IMR-90 (cell line): Measurements from ENCODE around the gene CDH22. TPM values are rescaled to one million over a fixed set of nuclear protein-coding genes. Genes with fewer than 3 reads are reported as not detected.

Experiments used
- ATAC-seq: fragments of 200-7000 bp; cut with Tn5 transposase; 2 replicates; pipeline ENCODE4 v1.9.1; 2020; ENCODE audit warnings: low read depth, mild to moderate bottlenecking, moderate library complexity
- Bru-seq: library from RNA; stranded (reverse); fragments of 400-500 nt; gene quantifications from one replicate; lab custom pipeline; 2021; lab: Mats Ljungman, UMichigan
- BruChase-seq, 2 experiments: library from RNA; stranded (reverse); fragments of 400-500 nt; gene quantifications; one replicate each; lab custom pipeline; 2021; lab: Mats Ljungman, UMichigan
- BruUV-seq: library from RNA; stranded (reverse); fragments of 400-500 nt; replicated peaks from 2 replicates; lab custom pipeline; 2021; lab: Mats Ljungman, UMichigan
- CTCF ChIA-PET: fragments of 300-600 bp; formaldehyde crosslinking; extraction: SDS; loops from one replicate; lab custom pipeline; 2021; ENCODE audit warnings: antibody characterized with exemption; lab: Yijun Ruan, JAX
- POLR2A ChIA-PET: fragments of 300-600 bp; sonication (Branson Sonifier 250); formaldehyde crosslinking; loops from one replicate; lab custom pipeline; 2022; ENCODE audit warnings: antibody characterized with exemption; ENCODE audit not compliant: unreplicated experiment; lab: Charles Lee
- DNase-seq: peaks from one replicate; pipeline ENCODE4 v3.0.0; 2013
- H2AFZ ChIP-seq: replicated peaks from 2 replicates; pipeline ENCODE3; 2013; ENCODE audit warnings: low read length, mild to moderate bottlenecking; ENCODE audit not compliant: poor library complexity
- H2AK5ac ChIP-seq: 2 replicates; pipeline ENCODE4 v1.6.1; 2013; ENCODE audit warnings: low read depth, low read length, inconsistent platforms
- H2AK9ac ChIP-seq: replicated peaks from 2 replicates; pipeline ENCODE3; 2013; ENCODE audit warnings: mild to moderate bottlenecking, low read depth, low read length, moderate library complexity; ENCODE audit not compliant: poor library complexity
- H2BK120ac ChIP-seq: 2 replicates; pipeline ENCODE4 v1.6.1; 2013; ENCODE audit warnings: low read depth, low read length, inconsistent platforms
- H2BK15ac ChIP-seq: 3 replicates; pipeline ENCODE4 v1.6.1; 2013; ENCODE audit warnings: low read depth, low read length, inconsistent platforms
- H2BK20ac ChIP-seq: 2 replicates; pipeline ENCODE4 v1.6.1; 2013; ENCODE audit warnings: low read depth, mild to moderate bottlenecking, inconsistent platforms, low read length, moderate library complexity
- H2BK5ac ChIP-seq: 2 replicates; pipeline ENCODE4 v1.6.1; 2013; ENCODE audit warnings: mild to moderate bottlenecking, low read depth, low read length, inconsistent platforms; ENCODE audit not compliant: poor library complexity, severe bottlenecking
- H3K14ac ChIP-seq: replicated peaks from 2 replicates; pipeline ENCODE4 v1.6.1; 2013; ENCODE audit warnings: low read depth, low read length, inconsistent platforms
- H3K18ac ChIP-seq: 2 replicates; pipeline ENCODE4 v1.6.1; 2013; ENCODE audit warnings: low read depth, low read length, control low read depth
- H3K23ac ChIP-seq: 2 replicates; pipeline ENCODE4 v1.6.1; 2013; ENCODE audit warnings: low read depth, low read length, inconsistent platforms
- H3K27ac ChIP-seq: 2 replicates; pipeline ENCODE4 v1.5.1; 2013; ENCODE audit warnings: mild to moderate bottlenecking, control low read depth, low read length; ENCODE audit not compliant: insufficient read depth
- H3K27me3 ChIP-seq: 2 replicates; pipeline ENCODE4 v1.6.1; 2013; ENCODE audit warnings: low read length; ENCODE audit not compliant: control insufficient read depth, insufficient read depth
- H3K36me3 ChIP-seq: 2 replicates; pipeline ENCODE4 v1.6.1; 2013; ENCODE audit warnings: low read length, mixed read lengths; ENCODE audit not compliant: control insufficient read depth, insufficient read depth
- H3K4ac ChIP-seq: 2 replicates; pipeline ENCODE4 v1.6.1; 2013; ENCODE audit warnings: low read depth, low read length, inconsistent platforms
- H3K4me1 ChIP-seq: 2 replicates; pipeline ENCODE4 v1.6.1; 2013; ENCODE audit warnings: low read length, mixed read lengths; ENCODE audit not compliant: control insufficient read depth, insufficient read depth
- H3K4me2 ChIP-seq: 2 replicates; pipeline ENCODE4 v1.6.1; 2013; ENCODE audit warnings: low read depth, mild to moderate bottlenecking, control low read depth, low read length, moderate library complexity
- H3K4me3 ChIP-seq: 2 replicates; pipeline ENCODE4 v1.5.1; 2013; ENCODE audit warnings: low read depth, mild to moderate bottlenecking, control low read depth, low read length, moderate library complexity; ENCODE audit not compliant: insufficient read depth
- H3K56ac ChIP-seq: 2 replicates; pipeline ENCODE4 v1.6.1; 2013; ENCODE audit warnings: low read length, inconsistent platforms; ENCODE audit not compliant: insufficient read depth; ENCODE audit errors: extremely low read depth
- H3K79me1 ChIP-seq, 2 experiments: 2 replicates each; pipeline ENCODE4 v1.6.1; 2013; ENCODE audit warnings: low read length in 2 of 2, inconsistent platforms in 1 of 2, low read depth in 1 of 2
- H3K9ac ChIP-seq: 2 replicates; pipeline ENCODE4 v1.6.1; 2013; ENCODE audit warnings: low read depth, low read length, control low read depth
- H3K9me1 ChIP-seq: 2 replicates; pipeline ENCODE4 v1.6.1; 2013; ENCODE audit warnings: low read length, inconsistent platforms; ENCODE audit not compliant: insufficient read depth
- H3K9me3 ChIP-seq: 2 replicates; pipeline ENCODE4 v1.6.1; 2013; ENCODE audit warnings: low read length; ENCODE audit not compliant: control insufficient read depth, insufficient read depth
- H4K20me1 ChIP-seq: 2 replicates; pipeline ENCODE4 v1.6.1; 2013; ENCODE audit warnings: low read length, inconsistent platforms; ENCODE audit not compliant: insufficient read depth
- H4K5ac ChIP-seq: 2 replicates; pipeline ENCODE4 v1.6.1; 2013; ENCODE audit warnings: mild to moderate bottlenecking, low read depth, low read length, control low read depth
- H4K8ac ChIP-seq, 2 experiments: 2 replicates each; pipeline ENCODE4 v1.6.1; 2013; ENCODE audit warnings: low read depth in 2 of 2, low read length in 2 of 2, control low read depth in 1 of 2, inconsistent platforms in 1 of 2
- H4K91ac ChIP-seq: 2 replicates; pipeline ENCODE4 v1.6.1; 2013; ENCODE audit warnings: low read depth, low read length, inconsistent platforms; ENCODE audit not compliant: insufficient read depth
- CTCF ChIP-seq: conservative IDR thresholded peaks from 2 replicates; pipeline ENCODE4 v1.5.1; 2012; ENCODE audit warnings: mild to moderate bottlenecking, low read depth, low read length, improper control_type of control experiment
- RCOR1 ChIP-seq: IDR thresholded peaks from 2 replicates; pipeline ENCODE4 v1.6.1; 2012; ENCODE audit warnings: mild to moderate bottlenecking, low read length, improper control_type of control experiment; ENCODE audit not compliant: insufficient replicate concordance
- WGBS, 2 experiments: methylation state at CpG; one replicate each; pipeline versions ENCODE4 v1.1.5 to v1.1.7; 2013; ENCODE audit warnings: missing lambda C conversion rate in 2 of 2; ENCODE audit not compliant: insufficient read length in 1 of 2; ENCODE audit errors: extremely low coverage in 2 of 2; 5-methylcytosine and 5-hydroxymethylcytosine counted together
- dilution Hi-C: fragments of 300-500 bp; cut with HindIII; formaldehyde crosslinking; loops from one replicate; pipeline ENCODE4 v1.14.3; 2018; ENCODE audit warnings: low sequenced_read_pairs; ENCODE audit not compliant: unreplicated experiment
- in situ Hi-C: fragments of 300-500 bp; cut with MboI; formaldehyde crosslinking; loops from 3 replicates; pipeline ENCODE4 v1.14.3; 2019; ENCODE audit warnings: low sequenced_read_pairs, inconsistent platforms, mixed read lengths
- intact Hi-C: fragments of 100-400 bp; cut with micrococcal nuclease; formaldehyde crosslinking; loops from 2 replicates; pipeline ENCODE4 v1.10.0; 2022
- long read RNA-seq: library from polyadenylated mRNA; unstranded; transcript quantifications from one replicate; pipeline ENCODE4 v2.0.0, GENCODE V29; 2021; ENCODE audit not compliant: unreplicated experiment
- polyA plus RNA-seq, 3 experiments: library from polyadenylated mRNA; depleted of rRNA; stranded (reverse); fragments of >200 nt; gene quantifications; 2 replicates each; pipeline ENCODE4 v1.2.3, GENCODE V29; 2012; ENCODE audit warnings: low replicate concordance in 1 of 3
- total RNA-seq: library from RNA; depleted of rRNA; stranded (reverse); fragments of >200 nt; gene quantifications from 2 replicates; pipeline ENCODE4 v1.2.3, GENCODE V29; 2012; rRNA removed

Gene CDH22, protein sequence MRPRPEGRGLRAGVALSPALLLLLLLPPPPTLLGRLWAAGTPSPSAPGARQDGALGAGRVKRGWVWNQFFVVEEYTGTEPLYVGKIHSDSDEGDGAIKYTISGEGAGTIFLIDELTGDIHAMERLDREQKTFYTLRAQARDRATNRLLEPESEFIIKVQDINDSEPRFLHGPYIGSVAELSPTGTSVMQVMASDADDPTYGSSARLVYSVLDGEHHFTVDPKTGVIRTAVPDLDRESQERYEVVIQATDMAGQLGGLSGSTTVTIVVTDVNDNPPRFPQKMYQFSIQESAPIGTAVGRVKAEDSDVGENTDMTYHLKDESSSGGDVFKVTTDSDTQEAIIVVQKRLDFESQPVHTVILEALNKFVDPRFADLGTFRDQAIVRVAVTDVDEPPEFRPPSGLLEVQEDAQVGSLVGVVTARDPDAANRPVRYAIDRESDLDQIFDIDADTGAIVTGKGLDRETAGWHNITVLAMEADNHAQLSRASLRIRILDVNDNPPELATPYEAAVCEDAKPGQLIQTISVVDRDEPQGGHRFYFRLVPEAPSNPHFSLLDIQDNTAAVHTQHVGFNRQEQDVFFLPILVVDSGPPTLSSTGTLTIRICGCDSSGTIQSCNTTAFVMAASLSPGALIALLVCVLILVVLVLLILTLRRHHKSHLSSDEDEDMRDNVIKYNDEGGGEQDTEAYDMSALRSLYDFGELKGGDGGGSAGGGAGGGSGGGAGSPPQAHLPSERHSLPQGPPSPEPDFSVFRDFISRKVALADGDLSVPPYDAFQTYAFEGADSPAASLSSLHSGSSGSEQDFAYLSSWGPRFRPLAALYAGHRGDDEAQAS
- total RNA-seq = not detected in 2 replicates
- not detected in 2 replicates for polyA plus RNA-seq (2012; rRNA removed)
- not detected in 2 replicates for polyA plus RNA-seq (2012; cell fraction: cytosol; rRNA removed)
- polyA plus RNA-seq (2012; cell fraction: nucleus; rRNA removed; ENCODE audit: low replicate concordance) = not detected in 2 replicates
- Bru-seq, nascent RNA = percentile 3 among the genes with signal in this experiment
- percentile 3 among the genes with signal in this experiment for BruChase-seq, experiment 1, labeled RNA remaining after a 6-hour chase
- percentile 1 among the genes with signal in this experiment for BruChase-seq, experiment 2, labeled RNA remaining after a 2-hour chase
- long read RNA-seq = 0 reads

DNA sequence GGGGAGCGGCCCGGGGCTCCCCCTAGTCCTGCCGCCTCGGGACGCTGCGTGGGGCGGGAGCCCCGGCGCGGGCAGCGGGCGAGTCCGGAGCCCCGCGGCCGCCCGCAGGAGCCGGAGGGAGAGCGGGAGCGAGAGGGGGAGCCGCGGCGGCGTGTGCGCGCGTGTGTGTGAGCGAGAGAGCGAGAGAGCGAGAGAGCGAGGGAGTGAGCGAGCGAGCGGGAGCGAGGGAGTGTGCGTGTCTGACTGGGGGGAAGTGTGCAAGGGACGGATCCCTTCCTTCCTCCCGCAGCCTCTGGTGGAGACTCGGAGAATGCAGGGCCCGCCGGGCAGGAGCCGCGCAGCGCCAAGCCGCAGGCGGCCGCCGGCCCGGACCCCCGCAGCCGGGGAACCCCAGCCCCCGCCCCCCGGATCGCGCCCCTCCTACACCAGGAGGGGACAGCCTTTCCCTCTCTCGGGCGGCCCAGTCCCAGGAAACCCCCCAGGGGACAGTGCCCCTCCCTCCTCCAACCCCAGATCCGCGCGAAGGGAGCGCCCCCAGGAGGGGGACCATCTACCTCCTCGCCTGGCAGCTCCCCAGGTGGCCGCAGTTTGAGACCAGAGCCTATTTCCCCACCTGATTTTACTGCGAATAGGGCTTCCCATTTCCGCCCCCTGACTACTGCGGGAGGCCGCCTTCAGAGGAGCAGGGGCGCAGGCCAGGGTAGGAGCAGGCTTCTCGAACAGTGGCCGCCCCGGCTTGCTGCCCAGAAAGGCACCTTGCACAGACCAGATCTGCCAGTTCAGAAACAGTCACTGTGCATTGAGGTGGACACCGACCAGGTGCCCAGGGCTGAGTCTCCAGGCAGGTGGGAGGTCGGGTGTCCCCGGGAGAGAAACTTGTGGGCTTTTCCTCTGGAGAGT, at the start of gene CDH22:
Gene CDH22, minus strand, starts transcription at position 241 of the 900 bp plus-strand sequence. CDS start 57,204 bp downstream, outside the sequence.
- CTCF ChIA-PET = no interaction called here
- no peak within 1 kb of the TSS for H3K9ac ChIP-seq
- ATAC-seq = peak; percentile 81

More for the DNA sequence above, at the start of gene CDH22:
- WGBS, 2 experiments = 3% methylated on average over 8 of the region's 74 CpGs; no CpG with 5 or more reads in 1 of the 2 experiments
- Histone ChIP-seq H4K20me1 (no peaks in the 10 kb centered on the region), H2AK9ac (no peak within 1 kb of the TSS), H3K9me3 (no peaks in the 10 kb centered on the region), H3K4ac (no peak within 1 kb of the TSS), H2AFZ (peak within 1 kb of the TSS; percentile 78), H3K9me1 (no peaks in the 10 kb centered on the region), H4K8ac (no peak within 1 kb of the TSS), H3K27me3 (peaks cover 86% of the 10 kb centered on the region), H2AK5ac (no peak within 1 kb of the TSS), H2BK15ac (no peak within 1 kb of the TSS), H3K27ac (no peak within 1 kb of the TSS), H3K36me3 (no peaks in the 10 kb centered on the region), H2BK120ac (no peak within 1 kb of the TSS), H4K5ac (no peak within 1 kb of the TSS), H3K4me2 (peak within 1 kb of the TSS; percentile 57), H3K4me1 (no peaks in the 10 kb centered on the region), H3K14ac (no peak within 1 kb of the TSS), H3K23ac (no peak within 1 kb of the TSS), H3K4me3 (peak within 1 kb of the TSS; percentile 36), H3K56ac (no peak within 1 kb of the TSS), H3K79me1 (no peaks in the 10 kb centered on the region), H2BK5ac (no peak within 1 kb of the TSS), H3K18ac (no peak within 1 kb of the TSS), H4K91ac (no peak within 1 kb of the TSS), H2BK20ac (no peak within 1 kb of the TSS)
- no TSS peak for BruUV-seq
- peak; percentile 20 for DNase-seq
- POLR2A ChIA-PET = no interaction called here
- in situ Hi-C loops (no loop called here), intact Hi-C loops (no loop called here), dilution Hi-C loops (no loop called here)
- peak; percentile 32; the same call in 1 of the 2 replicates for TF ChIP-seq CTCF
- no peak for TF ChIP-seq RCOR1
